GM12878 (cell line): ENCODE data around the gene KRT6B. TPM values are rescaled to one million over a fixed set of nuclear protein-coding genes. Genes with fewer than 3 reads are reported as not detected.

Experiments
- ATAC-seq: fragments of 200-7000 bp; cut with Tn5 transposase; 3 replicates; pipeline ENCODE4 v1.9.1; 2020; ENCODE audit warnings: mild to moderate bottlenecking, moderate library complexity
- BruUV-seq: library from RNA; stranded (reverse); fragments of 400-500 nt; replicated peaks from 2 replicates; lab custom pipeline; 2021; lab: Mats Ljungman, UMichigan
- CTCF ChIA-PET: fragments of 300-600 bp; sonication (Branson Sonifier 250); formaldehyde crosslinking; extraction: SDS; loops from one replicate; lab custom pipeline; 2021; ENCODE audit warnings: inconsistent platforms; lab: Yijun Ruan, JAX
- POLR2A ChIA-PET: fragments of 350-600 bp; formaldehyde crosslinking; extraction: SDS; loops from one replicate; lab custom pipeline; 2021; ENCODE audit warnings: inconsistent platforms; lab: Charles Lee
- RAD21 ChIA-PET: fragments of 300-600 bp; sonication (Branson Sonifier 250); formaldehyde crosslinking; loops from one replicate; lab custom pipeline; 2023; ENCODE audit warnings: antibody characterized with exemption; ENCODE audit not compliant: unreplicated experiment; lab: Charles Lee
- SMC1A ChIA-PET: fragments of 300-600 bp; sonication (Branson Sonifier 250); formaldehyde crosslinking; loops from one replicate; lab custom pipeline; 2023; ENCODE audit not compliant: unreplicated experiment, uncharacterized antibody; lab: Charles Lee
- DNase-seq: peaks from one replicate; pipeline ENCODE4 v3.0.0-alpha.2; 2011; ENCODE audit warnings: low read depth, low spot score
- FAIRE-seq: peaks from 3 replicates; lab custom pipeline; 2011; peaks lifted over from hg19 to GRCh38; lab: Jason Lieb, UNC
- H2AFZ ChIP-seq: 2 replicates; pipeline ENCODE4 v1.6.0; 2011; ENCODE audit warnings: low read depth, low read length, control low read depth; ENCODE audit not compliant: control insufficient read depth
- H3K27ac ChIP-seq: 2 replicates; pipeline ENCODE4 v1.5.1; 2011; ENCODE audit warnings: control low read depth; ENCODE audit not compliant: control insufficient read depth, insufficient read depth
- H3K27me3 ChIP-seq, 2 experiments: replicated peaks in 1 of 2; 2 replicates each; pipeline versions ENCODE4 v1.6.0 to v1.6.1; 2011; ENCODE audit warnings: low read length in 1 of 2; ENCODE audit not compliant: control insufficient read depth in 2 of 2, insufficient read depth in 2 of 2
- H3K36me3 ChIP-seq, 2 experiments: 2 replicates each; pipeline ENCODE4 v1.5.1; 2011; ENCODE audit warnings: low read length in 1 of 2; ENCODE audit not compliant: control insufficient read depth in 2 of 2, insufficient read depth in 2 of 2
- H3K4me1 ChIP-seq: 2 replicates; pipeline ENCODE4 v1.6.1; 2011; ENCODE audit warnings: mild to moderate bottlenecking, low read length, moderate library complexity, mixed read lengths; ENCODE audit not compliant: control insufficient read depth, insufficient read depth
- H3K4me2 ChIP-seq: 2 replicates; pipeline ENCODE4 v1.6.0; 2011; ENCODE audit warnings: control low read depth; ENCODE audit not compliant: control insufficient read depth, insufficient read depth
- H3K4me3 ChIP-seq: fragments of 200-600 bp; sonication (generic); 2 replicates; pipeline ENCODE4 v1.5.1; 2016
- H3K79me2 ChIP-seq: 2 replicates; pipeline ENCODE4 v1.6.0; 2011; ENCODE audit warnings: low read length; ENCODE audit not compliant: control insufficient read depth, insufficient read depth
- H3K9ac ChIP-seq: 2 replicates; pipeline ENCODE4 v1.8.0; 2011; ENCODE audit warnings: low read length, control low read depth, mixed read lengths; ENCODE audit not compliant: control insufficient read depth, insufficient read depth
- H3K9me3 ChIP-seq: replicated peaks from 3 replicates; pipeline ENCODE4 v1.5.1; 2011; ENCODE audit warnings: mild to moderate bottlenecking, low read length; ENCODE audit not compliant: control insufficient read depth, insufficient read depth
- H4K20me1 ChIP-seq: 2 replicates; pipeline ENCODE4 v1.6.0; 2011; ENCODE audit not compliant: control insufficient read depth, insufficient read depth
- BMI1 ChIP-seq: fragments of 450-650 bp; IDR thresholded peaks from 2 replicates; pipeline ENCODE4 v1.6.1; 2016; ENCODE audit warnings: mild to moderate bottlenecking, moderate library complexity, borderline replicate concordance
- ESRRA ChIP-seq: IDR thresholded peaks from 2 replicates; pipeline ENCODE4 v1.6.1; 2012; ENCODE audit warnings: mild to moderate bottlenecking, low read length, improper control_type of control experiment
- IKZF2 ChIP-seq, 2 experiments: fragments of 450-650 bp; IDR thresholded peaks; 2 replicates each; pipeline ENCODE4 v1.6.1; 2017; ENCODE audit warnings: mild to moderate bottlenecking in 2 of 2, moderate library complexity in 2 of 2
- KAT2A ChIP-seq: conservative IDR thresholded peaks from 2 replicates; pipeline ENCODE4 v1.6.1; 2011; ENCODE audit warnings: low read depth, low read length; ENCODE audit not compliant: control insufficient read depth
- LARP7 ChIP-seq: fragments of 450-650 bp; IDR thresholded peaks from 2 replicates; pipeline ENCODE4 v1.6.1; 2017; ENCODE audit warnings: mild to moderate bottlenecking
- NR2C1 ChIP-seq: fragments of 450-650 bp; IDR thresholded peaks from 2 replicates; pipeline ENCODE4 v1.6.1; 2017; ENCODE audit warnings: antibody characterized with exemption, mild to moderate bottlenecking, moderate library complexity
- NR2C2 ChIP-seq: IDR thresholded peaks from 2 replicates; pipeline ENCODE4 v1.6.1; 2011; ENCODE audit warnings: borderline replicate concordance, low read depth; ENCODE audit not compliant: control insufficient read depth, insufficient read length
- RB1 ChIP-seq: fragments of 450-650 bp; formaldehyde crosslinking; IDR thresholded peaks from 2 replicates; pipeline ENCODE4 v1.6.1; 2017; ENCODE audit warnings: mild to moderate bottlenecking, borderline replicate concordance
- SPI1 ChIP-seq: IDR thresholded peaks from 2 replicates; pipeline ENCODE4 v1.6.1; 2011; ENCODE audit warnings: low read depth, mild to moderate bottlenecking, low read length, moderate library complexity, borderline replicate concordance; ENCODE audit not compliant: insufficient read depth
- WGBS: methylation state at CpG from one replicate; pipeline ENCODE4 v1.1.6; 2016; ENCODE audit warnings: low lambda C conversion rate; ENCODE audit not compliant: insufficient replicate concordance, insufficient coverage; ENCODE audit errors: missing lambda C conversion rate; 5-methylcytosine and 5-hydroxymethylcytosine counted together
- in situ Hi-C: fragments of 300-500 bp; cut with MboI; formaldehyde crosslinking; loops from 9 replicates; pipeline ENCODE4 v1.14.3; 2018; ENCODE audit warnings: mixed read lengths
- intact Hi-C: fragments of 100-400 bp; cut with micrococcal nuclease; formaldehyde crosslinking; loops from one replicate; pipeline ENCODE4 v1.14.2; 2022; ENCODE audit not compliant: unreplicated experiment
- polyA plus RNA-seq, 11 experiments: library from polyadenylated mRNA; depleted of rRNA in 4 of 11; unstranded in 6 of 11; stranded (reverse) in 5 of 11; fragments of >200 nt; fragmentation: Nextera tagmentation in 4 of 11; fragmentation: Illumina TruSeq in 1 of 11; extraction: Ambion mirVana in 4 of 11; extraction: Trizol in 1 of 11; gene quantifications; 1 replicate in 1 of 11; 2 replicates in 10 of 11; pipeline versions ENCODE4 v1.2.1 to v1.2.3, GENCODE V29; 2011 to 2016; ENCODE audit warnings: inconsistent platforms in 2 of 11, missing spikeins in 2 of 11, low read depth in 1 of 11
- total RNA-seq, 4 experiments: library from RNA; depleted of rRNA in 3 of 4; stranded (reverse); fragments of >200 nt in 3 of 4; fragmentation: Illumina TruSeq in 1 of 4; extraction: Trizol in 1 of 4; gene quantifications; 2 replicates each; pipeline versions ENCODE4 v1.2.1 to v1.2.3, GENCODE V29; 2013 to 2021
- TF ChIP-seq, protein P1 (sequence below): fragments of 450-650 bp; IDR thresholded peaks from 2 replicates; pipeline ENCODE4 v1.6.1; 2017; ENCODE audit warnings: low read depth, mild to moderate bottlenecking, moderate library complexity

The KRT6B gene
- total and polyA plus RNA-seq, 10 of the 15 experiments (the other 5 are each of a cell fraction or from before 2014, with no cell fraction given) = 0.07 TPM; not detected in 9

DNA sequence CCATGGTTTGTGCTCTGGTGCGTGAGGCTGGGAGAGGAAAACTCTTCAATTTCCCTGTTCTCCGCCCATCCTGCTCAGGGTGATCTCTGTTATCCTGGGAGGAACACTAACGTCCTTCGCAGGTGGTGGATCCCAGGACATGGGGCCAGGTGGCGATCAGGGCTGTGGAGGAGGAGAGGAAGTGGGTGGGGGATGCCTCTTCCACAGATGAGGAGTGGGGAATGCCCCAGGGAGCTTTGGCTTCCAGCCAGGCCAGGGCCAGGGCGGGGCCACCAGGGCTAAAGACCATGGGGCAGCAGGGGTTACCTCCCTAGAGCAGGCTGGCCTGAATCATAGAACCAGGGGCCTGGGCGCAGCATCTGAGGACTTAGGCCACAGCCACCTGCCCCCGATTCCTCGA, 14.4 kb downstream of the KRT6B start:
- no peaks in the 10 kb centered on the region for H3K79me2 ChIP-seq
- intact Hi-C loops = no loop called here
- no peaks in the 10 kb centered on the region for H3K4me1 ChIP-seq
- in situ Hi-C loops = no loop called here
- H3K9ac ChIP-seq = no peak overlapping the region
- H3K27me3 ChIP-seq = peaks cover 2 to 7% of the 10 kb centered on the region in 2 experiments
- BruUV-seq = no TSS peak
- H4K20me1 ChIP-seq = no peaks in the 10 kb centered on the region
- H3K4me3 ChIP-seq = no peak overlapping the region
- H3K36me3 ChIP-seq = no peaks in the 10 kb centered on the region
- no peak for TF ChIP-seq SPI1
- no peak for TF ChIP-seq RB1
- no peak for TF ChIP-seq KAT2A
- TF ChIP-seq ESRRA = no peak
- TF ChIP-seq NR2C2 = no peak
- no peak for TF ChIP-seq BMI1
- TF ChIP-seq IKZF2 (IDR thresholded peaks at IDR 0.05) = no peak
- TF ChIP-seq LARP7 = no peak
- no peak for TF ChIP-seq NR2C1
- TF ChIP-seq, protein P1, sequence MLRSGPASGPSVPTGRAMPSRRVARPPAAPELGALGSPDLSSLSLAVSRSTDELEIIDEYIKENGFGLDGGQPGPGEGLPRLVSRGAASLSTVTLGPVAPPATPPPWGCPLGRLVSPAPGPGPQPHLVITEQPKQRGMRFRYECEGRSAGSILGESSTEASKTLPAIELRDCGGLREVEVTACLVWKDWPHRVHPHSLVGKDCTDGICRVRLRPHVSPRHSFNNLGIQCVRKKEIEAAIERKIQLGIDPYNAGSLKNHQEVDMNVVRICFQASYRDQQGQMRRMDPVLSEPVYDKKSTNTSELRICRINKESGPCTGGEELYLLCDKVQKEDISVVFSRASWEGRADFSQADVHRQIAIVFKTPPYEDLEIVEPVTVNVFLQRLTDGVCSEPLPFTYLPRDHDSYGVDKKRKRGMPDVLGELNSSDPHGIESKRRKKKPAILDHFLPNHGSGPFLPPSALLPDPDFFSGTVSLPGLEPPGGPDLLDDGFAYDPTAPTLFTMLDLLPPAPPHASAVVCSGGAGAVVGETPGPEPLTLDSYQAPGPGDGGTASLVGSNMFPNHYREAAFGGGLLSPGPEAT = no peak
- FAIRE-seq (no peak), ATAC-seq (no peak), DNase-seq (no peak)
- SMC1A ChIA-PET = no interaction called here
- H3K4me2 ChIP-seq = no peak overlapping the region
- no peaks in the 10 kb centered on the region for H3K9me3 ChIP-seq
- WGBS = 30% methylated on average over 9 of the region's 9 CpGs
- no peak overlapping the region for H2AFZ ChIP-seq
- no peak overlapping the region for H3K27ac ChIP-seq
- POLR2A ChIA-PET = no interaction called here
- CTCF ChIA-PET = no interaction called here
- RAD21 ChIA-PET = no interaction called here
